KOPT-K1 (cell line): ENCODE results near the gene AIPL1.

Source experiments
- H3K27ac ChIP-seq: fragments of 200-600 bp; sonication (generic); 2 replicates; pipeline ENCODE4 v1.5.1; 2016; ENCODE audit warnings: antibody characterized with exemption, mild to moderate bottlenecking, low read depth, low read length; ENCODE audit not compliant: poor library complexity, severe bottlenecking
- H3K36me3 ChIP-seq: fragments of 200-600 bp; sonication (generic); 2 replicates; pipeline ENCODE4 v1.5.1; 2017; ENCODE audit warnings: antibody characterized with exemption, mild to moderate bottlenecking, low read length, moderate library complexity; ENCODE audit not compliant: insufficient read depth
- H3K9me3 ChIP-seq: fragments of 200-600 bp; sonication (generic); 2 replicates; pipeline ENCODE4 v1.5.1; 2017; ENCODE audit warnings: antibody characterized with exemption, low read length, mild to moderate bottlenecking; ENCODE audit not compliant: insufficient read depth, poor library complexity, severe bottlenecking

Gene AIPL1

DNA sequence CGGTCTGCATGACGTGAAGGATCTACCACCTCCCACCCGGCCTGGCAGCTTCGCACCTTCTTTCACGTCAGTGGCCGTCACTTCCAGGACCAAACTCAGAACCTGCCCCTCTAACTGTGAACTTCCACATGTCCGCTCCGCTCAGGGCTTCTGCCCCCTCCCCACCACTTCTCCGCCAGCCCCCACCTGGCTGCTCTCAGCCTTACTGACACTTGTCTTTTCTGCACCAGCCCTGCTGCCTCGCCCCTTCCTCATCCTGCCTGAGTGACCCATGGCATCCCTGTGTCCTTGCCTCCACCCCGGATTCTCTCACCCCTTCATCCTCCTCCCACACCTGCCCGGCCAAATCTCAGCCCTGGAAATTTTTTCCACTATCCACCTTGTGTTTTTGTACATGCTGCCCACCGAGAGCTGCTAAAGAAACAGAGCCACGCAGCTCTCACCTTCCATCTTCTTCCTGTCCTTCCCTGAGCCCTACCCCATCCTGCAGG is 23.6 kb upstream of the AIPL1 start:
- no peaks in the 10 kb centered on the region for H3K9me3 ChIP-seq
- no peaks in the 10 kb centered on the region for H3K36me3 ChIP-seq
- no peak overlapping the region for H3K27ac ChIP-seq

DNA sequence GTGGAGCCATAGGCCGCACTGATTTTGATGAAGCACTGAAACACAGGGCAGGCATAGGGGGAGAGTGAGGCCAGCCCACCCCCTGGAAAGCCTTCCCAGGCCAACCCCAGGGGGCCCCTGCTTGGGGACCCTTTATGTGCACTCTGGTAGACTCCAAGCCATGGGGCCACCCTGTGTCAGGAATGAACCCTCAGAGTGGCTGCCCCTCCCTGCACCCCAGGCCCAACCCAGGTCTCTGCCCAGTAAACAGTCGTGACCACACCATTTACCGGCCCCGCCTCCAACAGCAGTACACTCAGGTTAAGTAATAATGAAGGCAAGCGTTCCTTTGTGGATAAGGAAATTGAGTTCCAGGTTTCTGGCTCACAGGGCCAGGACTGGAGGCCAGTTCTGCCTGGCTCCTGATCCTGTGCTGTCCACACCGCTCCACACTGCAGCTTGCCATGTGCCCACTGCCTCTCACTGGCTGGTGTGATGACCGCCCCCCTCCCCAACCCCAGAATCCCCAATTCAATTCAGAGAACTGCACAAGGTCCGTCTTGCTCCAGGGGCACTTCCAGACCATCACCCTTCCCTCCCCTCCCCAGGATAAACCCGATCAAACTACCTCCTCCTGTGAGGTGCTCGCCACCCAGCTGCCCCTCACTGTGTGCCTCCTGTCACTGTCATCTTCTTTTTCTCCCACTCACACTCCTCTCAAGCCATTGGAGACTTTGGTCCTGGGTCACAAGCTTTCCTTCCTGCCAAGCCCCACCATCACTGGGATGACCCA is 23.0 kb upstream of the AIPL1 start:
- Histone ChIP-seq H3K9me3 (no peaks in the 10 kb centered on the region), H3K36me3 (no peaks in the 10 kb centered on the region), H3K27ac (no peak overlapping the region)

DNA sequence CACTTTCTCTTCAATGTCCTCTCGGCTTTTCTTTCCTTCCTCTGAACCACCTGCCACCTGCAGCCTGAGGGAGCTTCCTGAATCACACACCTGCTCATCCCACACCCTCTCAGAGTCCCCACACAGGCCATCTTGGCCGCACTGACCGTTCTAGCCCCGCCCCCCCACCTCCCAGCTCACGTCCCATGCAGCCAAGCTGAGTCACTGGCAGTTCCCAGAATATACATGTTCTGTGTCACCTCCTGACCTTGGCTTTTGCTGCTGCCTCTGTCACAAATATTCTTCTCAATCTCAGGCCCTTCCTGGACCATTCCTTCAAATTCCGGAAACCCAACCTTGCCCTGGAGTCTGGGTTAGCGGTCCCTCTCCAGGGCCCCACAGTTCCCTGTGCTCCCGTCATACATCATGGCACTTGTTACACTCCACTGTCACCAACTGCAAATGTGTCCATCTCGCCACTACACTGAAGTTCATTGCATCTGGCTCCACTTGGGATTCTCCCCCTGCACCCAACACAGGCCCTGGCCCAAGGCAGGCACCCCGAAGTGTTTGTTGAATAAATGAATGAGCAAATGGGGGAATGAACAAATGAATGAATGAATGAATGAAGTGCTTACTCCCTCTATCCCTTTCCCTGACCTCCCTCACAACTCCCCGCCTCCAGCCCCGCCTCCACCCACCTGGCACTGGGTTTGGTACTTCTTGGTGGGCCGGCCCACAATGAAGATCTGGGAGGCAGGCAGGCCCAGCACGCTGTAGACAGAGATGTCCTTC is 22.2 kb upstream of the AIPL1 start:
- Histone ChIP-seq H3K9me3 (no peaks in the 10 kb centered on the region), H3K27ac (no peak overlapping the region), H3K36me3 (no peaks in the 10 kb centered on the region)

DNA sequence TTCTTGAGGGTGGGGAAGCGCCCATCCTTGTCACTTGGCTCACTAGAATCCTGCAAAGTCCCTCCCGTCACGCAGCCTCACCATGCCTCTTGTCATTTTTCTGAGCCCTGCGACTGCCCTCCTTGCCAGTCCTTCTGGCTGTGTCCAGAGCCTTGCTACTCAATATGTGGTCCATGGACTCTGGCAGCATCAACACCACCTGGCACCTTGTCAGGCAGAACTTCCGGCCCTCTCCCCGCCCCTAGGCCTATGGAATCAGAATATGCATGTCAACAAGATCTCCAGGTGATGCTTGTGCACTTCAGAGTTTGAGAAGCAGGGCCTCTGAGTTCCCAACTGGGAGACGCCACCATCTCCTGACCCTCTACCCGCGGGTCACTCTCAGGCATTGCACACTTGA is 21.4 kb upstream of the AIPL1 start:
- no peak overlapping the region for H3K27ac ChIP-seq

DNA sequence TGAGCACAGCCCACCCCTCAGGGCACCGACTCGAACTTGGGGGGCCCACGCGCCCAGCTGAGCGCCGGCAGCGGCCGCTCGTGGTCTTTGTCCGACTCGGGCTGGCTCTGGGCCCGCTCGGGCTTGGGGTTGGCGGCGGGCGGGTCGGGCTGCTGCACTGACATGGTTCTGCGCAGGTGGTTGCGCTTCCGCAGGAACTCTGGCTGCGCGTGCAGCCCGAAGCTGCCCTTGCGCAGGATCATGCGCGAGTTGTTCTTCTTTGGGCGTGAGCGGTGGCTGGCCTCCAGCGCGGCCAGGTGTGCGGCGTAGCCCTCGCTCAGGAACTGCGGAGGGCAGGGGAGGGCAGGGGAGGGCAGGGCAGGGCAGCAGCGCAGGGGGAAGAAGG is 20.4 kb upstream of the AIPL1 start:
- Histone ChIP-seq H3K9me3 (no peaks in the 10 kb centered on the region), H3K27ac (no peak overlapping the region), H3K36me3 (peaks cover 6% of the 10 kb centered on the region; the same call in 1 of the 2 replicates)

More for the DNA sequence above, 21.4 kb upstream of the AIPL1 start:
- H3K36me3 ChIP-seq = no peaks in the 10 kb centered on the region
- H3K9me3 ChIP-seq = no peaks in the 10 kb centered on the region

DNA sequence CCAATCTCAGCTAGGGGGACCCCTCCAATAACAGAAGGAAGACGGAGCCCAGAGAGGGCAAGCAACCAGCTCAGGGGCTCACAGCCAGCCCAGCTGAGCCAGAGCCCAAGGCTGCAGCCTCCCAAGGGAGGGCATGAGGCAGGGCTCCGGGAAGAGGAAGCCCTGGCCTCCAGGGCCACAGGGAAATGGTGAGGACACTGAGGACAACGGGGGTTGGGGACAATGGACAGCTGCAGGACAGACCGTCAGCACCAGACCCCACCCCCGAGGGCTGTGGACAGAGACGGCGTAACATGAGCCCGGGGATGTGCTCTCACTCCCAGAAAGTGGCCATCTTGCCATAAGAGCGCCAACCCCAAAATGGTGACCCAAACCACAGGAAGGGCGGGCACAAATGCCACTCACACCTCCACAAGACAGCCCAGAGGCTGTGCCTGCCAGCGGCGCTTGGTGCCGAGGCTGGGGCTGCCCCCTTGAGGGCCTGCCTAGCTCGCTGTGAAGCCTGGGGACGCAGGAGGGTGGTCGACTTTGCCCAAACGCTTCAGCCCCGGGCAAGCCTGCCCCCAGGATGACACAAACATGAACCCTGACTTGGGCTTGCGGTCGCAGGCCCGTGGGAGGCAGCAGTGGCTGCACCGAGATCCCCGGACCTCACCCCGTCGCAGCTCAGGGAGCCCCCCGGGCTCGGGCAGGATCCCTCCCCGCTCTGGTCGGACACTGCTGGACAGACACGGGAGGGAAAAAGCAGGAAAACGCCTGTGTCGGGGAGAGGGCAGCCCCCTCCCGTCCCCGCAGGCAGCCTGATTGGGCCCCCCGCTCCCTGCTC is 19.8 kb upstream of the AIPL1 start:
- Histone ChIP-seq H3K27ac (no peak overlapping the region), H3K9me3 (no peaks in the 10 kb centered on the region), H3K36me3 (peaks cover 12% of the 10 kb centered on the region; the same call in 1 of the 2 replicates)

DNA sequence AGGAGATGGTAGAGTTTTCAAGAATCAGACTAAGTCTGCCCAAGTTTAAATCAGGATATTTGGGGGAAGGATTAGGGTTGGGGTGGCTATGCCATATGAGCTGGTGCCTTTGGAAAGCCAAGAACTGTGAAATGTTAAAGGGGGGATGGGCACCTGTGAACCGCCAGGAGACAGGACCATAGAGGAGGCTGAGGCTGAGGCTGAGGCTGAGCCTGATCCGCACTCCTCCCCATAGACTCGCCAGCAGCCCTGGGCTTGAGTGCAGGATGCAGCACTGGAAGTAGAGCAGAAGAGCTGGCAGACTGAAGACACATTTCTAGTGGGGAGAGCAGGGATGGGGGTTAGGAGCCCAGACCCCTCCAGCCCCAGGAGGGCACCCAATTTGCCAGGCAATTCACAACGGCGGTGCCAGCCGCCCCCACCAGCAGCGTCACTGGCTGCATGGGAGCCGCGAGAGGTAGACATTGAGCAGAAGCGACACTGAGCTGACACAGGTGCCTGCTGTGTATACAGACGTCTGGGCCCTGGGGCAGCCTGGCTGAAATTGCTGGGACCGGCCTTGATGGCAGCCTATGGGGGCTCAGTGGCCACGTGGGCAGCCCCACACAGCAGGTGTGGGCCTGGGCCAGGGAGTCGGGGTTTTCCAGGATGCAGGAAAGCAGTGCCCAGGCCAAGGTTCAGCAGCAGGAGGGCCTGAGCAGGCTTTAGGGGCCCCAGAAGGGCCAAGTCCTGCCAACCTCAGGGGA is 18.5 kb upstream of the AIPL1 start:
- Histone ChIP-seq H3K9me3 (no peaks in the 10 kb centered on the region), H3K36me3 (peaks cover 24% of the 10 kb centered on the region; the same call in 1 of the 2 replicates), H3K27ac (no peak overlapping the region)

DNA sequence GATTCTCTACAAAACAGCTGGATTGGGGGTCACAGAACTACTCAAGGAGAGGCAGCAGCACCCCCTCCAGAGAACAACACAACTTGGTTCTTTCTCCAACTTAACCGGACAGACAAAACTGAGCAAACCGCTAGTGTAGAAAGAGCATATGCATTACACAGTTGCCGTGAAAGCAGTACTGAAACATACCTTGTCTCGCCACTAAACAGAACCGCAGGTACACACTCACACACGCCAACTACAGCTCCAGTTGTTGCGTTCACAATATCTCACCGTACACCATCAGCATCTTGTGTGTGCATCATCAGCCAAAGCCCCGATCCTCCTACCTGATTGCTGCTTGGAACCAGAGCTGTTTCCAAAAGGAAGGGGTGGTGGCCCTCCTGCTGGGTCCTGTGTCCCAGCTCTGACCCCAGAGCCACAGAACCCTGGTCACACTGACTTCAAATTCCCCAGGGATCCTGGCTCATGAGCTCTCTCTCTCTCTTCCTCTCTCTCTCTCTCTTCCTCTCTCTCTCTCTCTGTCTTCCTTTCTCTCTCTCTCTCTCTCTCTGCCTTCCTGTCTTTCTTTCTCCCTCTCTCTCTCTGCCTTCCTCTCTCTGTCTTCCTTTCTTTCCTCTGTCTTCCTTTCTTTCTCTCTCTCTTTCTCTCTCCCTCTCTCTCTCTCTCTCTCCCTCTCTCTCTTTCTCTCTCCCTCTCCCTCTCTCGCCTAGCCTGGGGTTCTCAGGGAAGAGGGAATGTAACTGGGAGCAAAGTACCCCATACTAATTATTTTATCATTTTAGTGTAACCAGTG is 17.7 kb upstream of the AIPL1 start:
- no peaks in the 10 kb centered on the region for H3K9me3 ChIP-seq
- peaks cover 32% of the 10 kb centered on the region for H3K36me3 ChIP-seq
- no peak overlapping the region for H3K27ac ChIP-seq

DNA sequence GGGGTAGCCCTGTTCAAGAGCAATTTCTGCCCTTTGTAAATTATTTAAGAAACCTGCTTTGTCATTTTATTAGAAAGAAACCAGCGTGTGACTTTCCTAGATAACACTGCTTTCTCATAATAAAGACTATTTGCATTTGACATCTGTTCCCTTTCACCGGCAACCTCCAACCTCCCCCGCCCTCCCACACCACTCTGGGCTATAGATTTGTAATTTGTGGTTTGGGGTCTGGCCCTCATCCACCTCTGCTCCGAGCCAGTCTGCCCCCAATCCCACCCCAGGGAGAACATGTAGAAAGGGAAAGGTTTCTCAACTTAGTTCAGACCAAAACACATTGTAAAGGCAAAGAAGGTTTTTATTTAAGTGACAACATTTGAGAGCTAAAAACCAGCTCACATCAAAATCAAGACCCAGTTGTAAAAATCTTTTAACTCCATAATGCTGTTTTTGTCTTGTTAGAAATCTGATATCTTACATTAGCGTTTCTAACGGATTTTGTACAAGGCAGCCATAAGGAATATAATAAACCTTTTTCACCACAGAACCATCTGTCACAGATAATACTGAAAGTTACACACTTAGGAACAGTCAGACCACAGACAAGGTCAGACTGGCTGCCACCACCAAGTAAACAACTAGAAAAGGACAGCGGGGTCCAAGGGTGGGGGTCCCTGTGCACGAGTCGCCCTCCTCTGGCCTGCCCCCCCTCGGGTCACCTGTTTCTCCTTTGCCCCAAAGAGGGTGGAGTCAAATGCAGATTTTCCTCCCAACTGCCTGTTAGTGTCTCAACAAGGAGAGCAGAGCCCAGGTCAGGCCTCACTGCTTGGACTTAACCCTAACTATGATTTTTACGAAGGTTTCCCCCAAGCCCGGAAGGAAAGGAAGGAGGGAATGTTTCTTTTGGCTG is 16.3 kb upstream of the AIPL1 start:
- Histone ChIP-seq H3K36me3 (peaks cover 43% of the 10 kb centered on the region), H3K9me3 (no peaks in the 10 kb centered on the region), H3K27ac (no peak overlapping the region)

DNA sequence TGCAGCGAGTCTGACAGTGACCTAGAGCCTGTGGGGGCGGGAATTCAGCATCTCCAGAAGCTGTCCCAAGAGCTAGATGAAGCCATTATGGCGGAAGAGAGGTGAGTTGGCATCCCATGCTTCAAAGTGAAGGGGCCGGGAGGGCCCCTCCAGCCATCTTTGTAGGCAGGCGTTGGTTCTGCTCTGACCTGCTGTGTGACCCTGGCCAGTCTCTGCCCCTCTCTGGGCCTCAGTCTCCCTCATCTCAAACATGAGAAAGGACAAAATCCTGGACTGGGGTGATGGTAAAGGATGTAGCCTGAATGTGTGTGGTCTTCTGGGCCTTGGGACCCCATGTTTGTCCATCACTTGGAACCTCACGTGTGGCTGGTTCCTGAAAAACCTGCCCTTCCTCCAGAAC is 14.4 kb upstream of the AIPL1 start:
- no peak overlapping the region for H3K27ac ChIP-seq
- H3K36me3 ChIP-seq = peaks cover 54% of the 10 kb centered on the region
- no peaks in the 10 kb centered on the region for H3K9me3 ChIP-seq

DNA sequence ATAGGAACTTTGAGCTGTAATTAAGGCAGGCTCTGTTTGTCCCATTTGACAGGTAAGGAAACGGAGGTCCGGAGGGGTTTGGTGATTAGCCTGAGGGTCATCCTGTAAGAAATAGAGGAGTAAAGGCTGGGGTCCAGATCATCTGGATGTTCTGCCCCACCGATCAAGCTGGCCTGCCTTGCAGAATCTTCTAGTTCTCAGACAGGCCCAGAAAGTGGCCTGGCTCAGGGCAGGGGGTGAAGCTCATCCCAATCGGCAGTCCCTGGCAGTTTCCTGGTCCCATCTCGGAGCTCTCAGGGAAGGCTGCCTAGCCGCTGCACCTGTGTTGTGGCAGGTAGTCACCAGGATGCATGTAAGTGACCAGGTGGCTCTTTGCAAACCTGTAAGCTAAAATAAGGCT is 13.6 kb upstream of the AIPL1 start:
- Histone ChIP-seq H3K27ac (no peak overlapping the region), H3K9me3 (no peaks in the 10 kb centered on the region), H3K36me3 (peaks cover 54% of the 10 kb centered on the region)

DNA sequence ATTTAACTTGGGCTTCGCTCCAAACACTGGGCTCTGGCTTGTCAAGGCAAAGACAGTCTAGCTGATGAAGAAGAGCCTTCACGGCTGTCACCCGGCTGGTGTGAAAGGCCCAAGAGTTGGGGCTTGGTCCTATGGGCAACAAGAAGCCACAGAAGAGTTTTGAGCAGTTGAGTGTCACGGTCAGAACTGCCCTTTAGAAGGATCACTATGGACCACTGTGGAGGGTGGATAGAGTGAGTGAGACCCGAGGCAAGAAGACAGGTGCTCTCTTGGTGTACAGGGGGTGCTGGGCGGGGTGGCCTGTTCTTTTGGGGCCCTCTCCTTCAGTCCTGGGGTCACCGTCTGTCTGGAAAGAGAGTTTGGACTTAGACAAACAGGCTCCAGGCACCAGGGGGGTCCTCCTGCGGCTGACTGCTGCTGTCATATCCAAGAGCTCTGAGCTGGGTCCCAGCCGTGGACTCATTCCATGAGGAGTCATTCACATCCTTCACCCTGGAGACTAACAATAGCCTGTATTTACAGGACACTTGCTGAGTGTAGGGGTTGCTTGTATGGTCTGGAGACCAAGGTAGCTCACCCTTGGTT is 11.7 kb upstream of the AIPL1 start:
- Histone ChIP-seq H3K9me3 (no peaks in the 10 kb centered on the region), H3K27ac (no peak overlapping the region), H3K36me3 (peaks cover 54% of the 10 kb centered on the region)
